HG02970 (cell line): Measurements from ENCODE around the gene PPP1R13L.
A peak's percentile ranks its signal among the peaks of the same experiment; 100 is the strongest.
"Not testable (repeated sequence)": the region's sequence is repeated elsewhere in the genome, so short reads cannot be mapped to it uniquely, and the experiment has no call there.

Experiments used
- ATAC-seq: cut with Tn5 transposase; IDR thresholded peaks from one replicate; pipeline ENCODE4 v1.9.1; 2021; ENCODE audit warnings: mild to moderate bottlenecking, moderate library complexity, moderate number of reproducible peaks; ENCODE audit not compliant: unreplicated experiment, low FRiP score

Gene PPP1R13L

GRCh38 chr19:45408121-45408520 is 3.3 kb upstream of the PPP1R13L start:
- no peak for ATAC-seq

DNA sequence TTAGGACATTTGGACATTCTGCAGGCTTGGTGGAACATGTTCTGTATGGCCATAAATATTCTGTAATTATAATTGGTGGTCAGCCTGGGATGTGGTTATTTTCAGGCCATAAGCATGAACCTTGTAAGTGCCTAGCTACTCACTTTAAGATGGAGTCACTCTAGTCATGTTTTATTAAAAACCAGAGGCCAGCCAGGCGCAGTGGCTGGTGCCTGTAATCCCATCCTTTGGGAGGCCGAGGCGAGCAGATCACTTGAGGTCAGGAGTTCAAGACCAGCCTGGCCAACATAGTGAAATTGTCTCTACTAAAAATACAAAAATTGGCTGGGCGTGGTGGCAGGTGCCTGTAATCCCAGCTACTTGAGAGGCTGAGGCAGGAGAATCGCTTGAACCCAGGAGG is 2.7 kb upstream of the PPP1R13L start:
- ATAC-seq = not testable (repeated sequence)

GRCh38 chr19:45407091-45407375 is 2.2 kb upstream of the PPP1R13L start:
- ATAC-seq = no peak

- peak; percentile 64 for ATAC-seq
These were observed 1.6 kb upstream of the PPP1R13L start, which contains the start of gene POLR1G for GRCh38 chr19:45406226-45407090. POLR1G (plus strand) TSS chr19:45406644; CDS start chr19:45406697, 53 bp downstream.

DNA sequence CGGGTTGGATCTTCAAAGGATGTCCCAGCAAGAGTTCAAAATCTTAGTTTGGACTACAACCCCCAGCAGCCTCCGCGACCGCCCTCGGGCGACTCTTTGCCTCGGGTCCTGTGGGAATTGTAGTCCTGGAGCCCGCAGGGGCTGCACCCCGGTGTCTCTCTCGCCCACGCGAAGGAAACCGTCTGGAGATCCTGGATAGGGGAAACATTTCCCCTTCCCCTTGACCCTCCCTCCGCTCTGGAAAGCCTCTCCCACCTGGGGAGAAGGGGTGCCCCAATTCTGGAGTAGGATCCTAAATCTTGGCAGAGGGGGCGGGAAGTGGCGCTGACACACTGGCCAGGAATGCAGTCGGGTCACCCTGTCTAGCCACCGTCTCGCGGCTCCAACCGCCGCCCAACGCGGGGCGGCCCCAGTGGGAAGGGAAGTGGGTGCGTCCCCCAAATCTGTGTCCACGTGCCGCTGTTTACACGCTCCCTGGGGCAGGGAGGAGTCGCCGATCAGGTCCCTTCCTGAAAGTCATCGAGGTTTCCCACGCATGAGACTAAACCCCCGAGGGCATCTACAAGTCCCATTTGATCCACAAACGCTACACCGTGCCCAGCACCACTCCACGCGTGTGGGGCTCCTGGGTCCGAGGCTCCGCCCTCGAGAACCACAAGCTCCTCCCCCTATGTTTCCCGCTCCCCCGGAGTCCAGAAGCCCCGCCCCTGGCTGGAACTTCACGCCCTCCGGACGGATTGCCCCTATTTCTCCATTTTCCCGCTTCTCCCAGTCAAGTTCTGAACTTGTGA is 761 bp upstream of the PPP1R13L start:
- ATAC-seq = peak; percentile 42

- no peak for ATAC-seq
These were observed 900 bp downstream of the PPP1R13L start for GRCh38 chr19:45403781-45404556.

GRCh38 chr19:45403272-45403671 is 1.6 kb downstream of the PPP1R13L start:
- ATAC-seq = no peak

GRCh38 chr19:45402298-45403061 is 2.4 kb downstream of the PPP1R13L start:
- ATAC-seq = no peak

- no peak for ATAC-seq
These were observed 3.1 kb downstream of the PPP1R13L start for GRCh38 chr19:45401815-45402214.

GRCh38 chr19:45400192-45400591 is 4.7 kb downstream of the PPP1R13L start:
- no peak for ATAC-seq

- ATAC-seq = no peak
These were observed 8.8 kb downstream of the PPP1R13L start for GRCh38 chr19:45395821-45396617.

DNA sequence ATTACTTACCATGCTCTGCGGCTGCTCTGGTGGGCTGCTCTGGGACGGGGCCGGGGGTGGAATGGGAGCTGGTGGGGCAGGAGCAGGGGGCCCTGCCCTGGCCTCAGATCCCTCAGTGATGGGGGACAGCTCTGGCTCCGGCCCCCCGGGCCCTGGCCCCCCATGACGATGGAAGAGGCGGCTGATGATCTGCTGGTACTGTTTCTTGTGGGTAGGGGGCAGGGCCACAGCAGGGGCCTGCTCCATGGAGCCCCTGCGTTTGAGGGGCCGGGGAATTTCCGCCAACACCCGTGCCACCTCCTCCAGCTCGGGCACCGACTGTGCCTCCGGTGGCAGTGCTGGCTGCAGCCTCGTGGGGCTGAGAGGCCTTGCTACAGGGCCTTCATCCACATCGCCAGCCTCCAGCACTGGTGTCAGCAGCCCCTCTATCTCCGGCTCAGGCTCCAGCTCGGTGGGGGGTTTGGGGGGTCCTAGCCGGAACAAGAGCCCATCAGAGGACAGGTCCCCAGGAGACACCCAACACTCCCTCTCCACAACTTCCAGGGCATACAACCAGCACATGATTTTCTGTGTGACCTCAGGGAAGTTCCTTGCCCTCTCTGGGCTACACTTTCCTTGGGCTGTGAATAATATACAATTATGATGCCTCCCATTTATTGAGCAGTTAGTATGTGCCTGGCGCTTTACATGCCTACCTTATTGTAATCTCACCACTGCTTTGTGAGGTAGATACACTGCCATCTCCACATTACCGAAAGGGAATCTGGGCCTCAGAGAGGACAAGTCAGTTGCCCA is 12.8 kb downstream of the PPP1R13L start:
- ATAC-seq = no peak

GRCh38 chr19:45391346-45391745 is 13.5 kb downstream of the PPP1R13L start:
- no peak for ATAC-seq

- ATAC-seq = no peak
These were observed 19.3 kb downstream of the PPP1R13L start for GRCh38 chr19:45385392-45386221.

DNA sequence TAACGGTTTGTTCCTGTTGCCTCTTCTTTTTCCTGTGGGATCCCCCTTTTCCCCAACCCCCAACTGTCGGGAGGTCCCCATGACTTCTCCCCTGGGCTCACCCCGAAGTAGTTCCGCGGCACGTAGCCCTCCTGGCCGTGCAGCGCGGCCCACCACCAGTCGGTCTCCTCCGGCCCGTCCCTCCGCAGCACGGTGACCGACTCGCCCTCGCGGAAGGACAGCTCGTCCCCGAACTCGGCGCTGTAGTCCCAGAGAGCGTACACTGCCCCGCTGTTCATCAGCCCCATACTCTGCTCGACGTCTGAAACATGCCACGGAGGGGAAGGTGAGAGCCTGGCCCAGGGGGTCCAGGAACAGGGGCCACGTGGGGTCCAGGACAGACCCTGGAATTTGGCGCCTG is 22.4 kb downstream of the PPP1R13L start:
- no peak for ATAC-seq

DNA sequence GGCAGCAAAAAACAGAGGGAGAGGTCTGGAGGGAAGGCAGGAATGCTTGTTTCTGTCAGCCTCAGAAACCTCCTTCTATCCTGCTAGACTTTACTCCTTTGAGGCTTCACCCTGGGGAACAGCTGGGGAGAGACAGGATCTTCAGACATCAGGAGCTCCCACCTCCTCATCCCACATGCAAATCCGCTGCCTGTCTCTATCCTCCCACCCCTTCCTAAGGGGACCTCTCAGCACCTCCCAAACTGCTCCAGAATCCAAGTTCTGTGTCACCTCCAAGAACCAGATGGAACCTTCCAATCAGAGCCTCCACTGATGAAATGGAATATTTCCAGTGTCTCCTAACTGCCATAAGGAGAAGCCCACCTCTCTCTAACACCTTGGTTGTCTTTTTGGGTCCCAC is 24.8 kb downstream of the PPP1R13L start:
- ATAC-seq = no peak

DNA sequence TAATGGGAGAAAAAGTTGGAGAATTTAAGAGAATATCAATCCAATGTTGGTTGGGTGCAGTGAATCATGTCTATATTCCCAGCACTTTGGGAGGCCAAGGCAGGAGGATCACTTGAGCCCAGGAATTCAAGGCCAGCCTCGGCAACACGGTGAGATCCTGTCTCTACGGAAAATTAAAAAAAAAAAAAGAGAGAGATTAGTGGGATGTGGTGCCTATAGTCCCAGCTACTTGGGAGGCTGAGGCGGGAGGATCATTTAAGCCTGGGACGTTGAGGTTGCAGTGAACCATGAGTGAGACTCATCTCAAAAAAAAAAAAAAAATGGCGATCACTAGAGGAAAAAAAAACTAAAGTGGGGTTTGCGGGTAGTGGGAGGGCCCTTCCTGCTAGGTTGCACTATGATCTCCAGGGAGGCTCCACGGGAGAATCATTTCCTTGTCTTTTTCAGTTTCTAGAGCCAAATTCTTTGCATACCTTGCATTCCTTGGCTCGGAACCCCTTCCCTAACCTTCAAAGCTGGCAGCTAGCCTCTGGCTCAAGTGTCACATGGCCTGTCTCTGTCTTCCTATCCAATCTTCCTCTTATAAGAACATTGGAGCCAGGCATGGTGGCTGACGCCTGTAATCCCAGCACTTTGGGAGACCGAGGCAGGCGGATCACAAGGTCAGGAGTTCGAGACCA is 28.7 kb downstream of the PPP1R13L start:
- ATAC-seq = no peak
